GM12873 (cell line): ENCODE data around the gene LPAR3.

Source experiments
- CTCF ChIP-seq: IDR thresholded peaks from 2 replicates; pipeline ENCODE4 v1.5.1; 2012; ENCODE audit warnings: low read depth, mild to moderate bottlenecking, moderate library complexity, low read length, control low read depth; ENCODE audit not compliant: insufficient read depth; ENCODE audit errors: missing control alignments

Gene LPAR3

GRCh38 chr1:84855168-84855567 is 37.8 kb downstream of the LPAR3 start:
- no peak for TF ChIP-seq CTCF

- TF ChIP-seq CTCF = no peak
These were observed 39.0 kb downstream of the LPAR3 start for GRCh38 chr1:84853741-84854721.

- no peak for TF ChIP-seq CTCF
These were observed 41.2 kb downstream of the LPAR3 start for GRCh38 chr1:84851839-84852238.

- no peak for TF ChIP-seq CTCF
These were observed 43.5 kb downstream of the LPAR3 start for GRCh38 chr1:84849357-84849975.

- TF ChIP-seq CTCF = no peak
These were observed 45.5 kb downstream of the LPAR3 start for GRCh38 chr1:84847253-84848250.

- no peak for TF ChIP-seq CTCF
These were observed 46.6 kb downstream of the LPAR3 start for GRCh38 chr1:84846387-84846786.

GRCh38 chr1:84845357-84845756 is 47.6 kb downstream of the LPAR3 start:
- no peak for TF ChIP-seq CTCF
